IPS-NIHi11 (cell line): ENCODE results near the gene ARMC9.
"Not testable (repeated sequence)": the region's sequence is repeated elsewhere in the genome, so short reads cannot be mapped to it uniquely, and the experiment has no call there.

Experiments used
- DNase-seq: peaks from one replicate; pipeline ENCODE4 v3.0.0; 2012; ENCODE audit warnings: mixed read lengths, low spot score

Gene ARMC9

DNA sequence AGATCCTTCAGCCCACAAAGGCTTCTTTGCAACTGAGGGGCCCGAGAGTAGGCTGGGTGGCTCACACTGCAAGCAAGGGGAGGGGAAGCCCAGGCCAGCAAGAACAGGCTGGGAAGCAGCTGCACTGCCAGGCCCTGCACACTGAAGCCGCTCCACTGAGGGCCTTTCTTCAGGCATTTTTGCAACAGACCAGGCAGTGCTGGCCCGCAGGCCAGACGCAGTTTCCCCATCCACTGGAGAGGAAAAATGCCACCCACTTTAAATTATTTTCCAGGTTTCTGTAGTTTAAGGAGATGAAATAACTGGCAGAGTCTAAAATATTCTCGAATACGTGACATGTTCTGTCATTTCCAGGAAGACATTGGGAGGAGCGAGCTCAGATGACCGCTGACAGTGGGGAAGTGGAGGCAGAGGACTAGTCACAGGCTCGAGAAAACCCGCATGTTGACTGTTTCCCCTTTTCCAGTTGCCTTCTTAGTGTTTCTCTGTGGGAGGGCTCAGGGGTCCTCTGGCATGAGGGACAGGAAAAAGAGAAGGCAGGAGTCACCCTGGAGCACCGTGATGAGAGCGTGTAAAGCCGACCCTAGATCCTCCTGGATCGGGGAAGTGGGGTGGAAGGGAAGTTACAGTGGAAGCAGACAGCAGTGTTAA lies 143.8 kb downstream of the ARMC9 start:
- DNase-seq = no peak

DNA sequence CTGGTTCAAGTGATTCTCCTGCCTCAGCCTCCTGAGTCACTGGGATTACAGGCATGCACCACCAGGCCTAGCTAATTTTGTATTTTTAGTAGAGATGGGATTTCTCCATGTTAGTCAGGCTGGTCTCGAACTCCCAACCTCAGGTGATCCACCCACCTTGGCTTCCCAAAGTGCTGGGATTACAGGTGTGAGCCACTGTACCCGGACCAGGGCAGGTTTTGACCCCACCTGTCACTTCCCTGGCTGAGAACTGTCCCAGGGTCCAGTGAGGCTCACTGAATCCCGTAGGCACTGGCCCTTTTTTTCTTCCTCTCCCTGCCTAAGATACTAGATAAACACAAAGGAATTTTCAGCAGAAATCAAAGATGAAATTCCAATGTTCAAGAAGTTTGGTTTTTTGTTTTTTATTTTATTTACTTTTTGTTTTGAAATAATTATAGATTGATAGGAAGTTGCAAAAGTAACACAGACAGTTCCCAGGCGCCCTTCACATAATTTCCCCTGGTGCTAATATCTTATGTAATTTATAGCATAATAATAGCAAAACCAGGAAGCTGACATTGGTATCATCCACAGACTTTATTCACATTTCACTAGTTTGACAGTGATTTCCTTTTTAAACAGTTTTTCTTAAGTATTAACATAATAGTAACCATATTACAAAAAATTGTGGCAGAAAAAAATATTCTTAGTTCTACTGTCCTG lies 144.7 kb downstream of the ARMC9 start:
- no peak for DNase-seq

DNA sequence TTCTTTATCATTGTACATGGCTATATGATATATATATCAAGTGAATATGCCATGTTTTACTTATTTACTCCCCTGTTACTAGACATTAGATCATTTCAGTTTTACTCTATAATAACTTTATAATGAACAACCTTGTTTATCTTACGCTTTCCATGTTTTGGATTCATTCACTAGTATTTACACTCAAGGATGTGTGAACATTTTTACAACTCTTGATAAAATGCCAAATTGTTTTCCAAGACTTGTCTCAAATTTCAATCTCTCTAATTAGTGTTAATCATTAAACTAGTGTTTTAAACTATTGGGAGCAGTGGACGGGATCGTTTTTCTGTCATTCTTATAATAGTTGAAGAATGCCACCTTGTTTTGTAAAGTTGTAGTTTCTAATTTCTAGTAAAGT lies 145.6 kb downstream of the ARMC9 start:
- DNase-seq = no peak

DNA sequence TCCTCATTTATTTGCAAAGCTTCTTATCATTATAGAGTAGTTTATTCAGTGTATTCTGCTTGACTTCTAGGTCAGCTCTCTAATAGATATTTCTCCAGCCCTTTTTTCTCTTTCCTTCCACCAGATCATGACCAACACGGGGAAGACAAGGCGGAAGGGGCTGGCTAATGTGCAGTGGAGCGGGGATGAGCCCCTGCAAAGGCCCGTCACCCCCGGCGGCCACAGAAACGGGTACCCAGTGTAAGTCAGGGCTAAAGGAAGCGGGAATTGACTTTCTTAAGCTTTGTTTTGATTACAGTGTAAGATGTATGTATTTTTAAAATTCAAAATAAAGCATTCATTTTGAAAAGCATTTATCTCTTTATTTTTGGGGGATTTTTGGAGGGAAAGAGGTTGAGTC lies 146.4 kb downstream of the ARMC9 start:
- DNase-seq = no peak

DNA sequence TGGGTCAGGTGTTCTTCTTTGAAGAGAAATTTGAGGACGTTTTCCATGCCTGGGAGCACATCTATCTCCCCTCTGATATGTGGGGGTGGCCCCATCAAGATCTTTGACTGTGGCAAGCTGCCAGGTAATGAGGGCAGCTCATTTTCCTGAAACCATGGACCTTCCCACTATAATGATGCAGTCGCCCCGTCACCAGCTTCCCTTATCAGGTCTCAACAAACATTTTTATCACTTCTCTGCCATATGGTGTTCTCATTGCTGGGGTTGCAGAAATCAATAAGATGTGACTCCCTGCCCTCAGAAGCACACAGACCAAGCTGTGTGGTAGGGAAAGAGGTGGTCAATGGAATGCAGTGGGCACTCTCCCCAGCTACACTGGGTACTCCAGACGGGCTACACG lies 148.7 kb downstream of the ARMC9 start:
- no peak for DNase-seq

GRCh38 chr2:231347638-231348037 lies 149.2 kb downstream of the ARMC9 start:
- DNase-seq = no peak

GRCh38 chr2:231348173-231348572 lies 149.7 kb downstream of the ARMC9 start:
- no peak for DNase-seq

GRCh38 chr2:231348704-231349373 lies 150.4 kb downstream of the ARMC9 start:
- no peak for DNase-seq

DNA sequence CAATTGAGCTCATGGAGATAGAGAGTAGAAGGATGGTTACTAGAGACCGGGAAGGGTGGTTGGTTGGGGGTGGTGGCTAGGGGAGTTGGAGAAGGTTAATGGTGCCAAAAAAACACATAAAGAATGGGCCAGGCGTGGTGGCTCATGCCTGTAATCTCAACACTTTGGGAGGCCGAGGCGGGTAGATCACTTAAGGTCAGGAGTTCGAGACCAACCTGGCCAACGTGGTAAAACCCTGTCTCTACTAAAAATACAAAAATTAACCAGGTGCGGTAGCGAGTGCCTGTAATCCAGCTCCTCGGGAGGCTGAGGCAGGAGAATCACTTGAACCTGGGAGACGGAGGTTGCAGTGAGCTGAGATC lies 150.9 kb downstream of the ARMC9 start:
- DNase-seq = not testable (repeated sequence)

GRCh38 chr2:231351648-231352047 lies 153.2 kb downstream of the ARMC9 start:
- DNase-seq = no peak

- DNase-seq = no peak
These were observed 155.0 kb downstream of the ARMC9 start for GRCh38 chr2:231353469-231353868.

GRCh38 chr2:231355508-231356465 lies 157.4 kb downstream of the ARMC9 start:
- DNase-seq = no peak

- no peak for DNase-seq
These were observed 158.0 kb downstream of the ARMC9 start for GRCh38 chr2:231356466-231356844.

GRCh38 chr2:231357048-231357447 lies 158.6 kb downstream of the ARMC9 start:
- no peak for DNase-seq

- no peak for DNase-seq
These were observed 159.5 kb downstream of the ARMC9 start for GRCh38 chr2:231357931-231358330.

DNA sequence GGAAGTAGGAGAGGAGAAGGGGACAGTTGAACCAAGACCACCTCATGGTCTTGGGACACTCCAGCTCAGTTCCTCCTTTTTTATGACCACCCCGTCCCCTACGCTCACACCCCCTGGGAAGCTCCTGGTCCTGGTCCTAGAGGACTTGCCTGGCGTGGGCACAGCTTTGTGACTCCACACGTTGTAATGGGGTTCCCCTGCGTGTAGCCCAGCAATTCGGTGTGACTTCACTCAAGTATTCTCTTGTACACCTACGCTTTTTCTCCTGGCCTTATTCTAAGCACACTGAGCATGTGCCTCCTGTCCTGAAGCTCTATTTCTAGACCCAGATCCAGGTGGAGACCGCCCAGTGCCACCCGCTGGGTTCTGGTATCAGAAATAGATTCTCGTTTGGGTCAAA lies 161.0 kb downstream of the ARMC9 start:
- DNase-seq = no peak

- DNase-seq = no peak
These were observed 161.5 kb downstream of the ARMC9 start for GRCh38 chr2:231359948-231360347.

DNA sequence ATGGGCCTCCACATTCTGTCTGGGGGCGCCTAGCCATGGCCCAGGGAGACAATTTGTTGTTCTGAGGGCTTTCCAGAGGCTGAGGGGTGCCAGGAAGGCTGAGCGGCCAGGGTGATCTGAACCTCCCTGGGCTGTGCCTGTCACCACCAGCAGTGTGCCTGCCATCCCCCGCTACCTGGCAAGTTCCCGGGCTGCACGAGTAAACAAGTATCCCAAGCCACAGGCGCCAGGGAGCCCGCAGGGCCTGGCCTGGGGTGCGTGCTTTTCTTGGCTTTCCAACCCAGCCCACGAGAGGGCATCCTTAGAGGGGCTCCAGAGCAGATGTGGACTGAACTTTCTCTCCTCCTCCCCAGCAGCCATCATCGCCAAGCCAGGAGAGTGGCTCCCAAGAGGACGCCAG lies 162.0 kb downstream of the ARMC9 start:
- no peak for DNase-seq

GRCh38 chr2:231360881-231361371 lies 162.5 kb downstream of the ARMC9 start:
- DNase-seq = no peak

- no peak for DNase-seq
These were observed 163.5 kb downstream of the ARMC9 start for GRCh38 chr2:231361701-231362554.

DNA sequence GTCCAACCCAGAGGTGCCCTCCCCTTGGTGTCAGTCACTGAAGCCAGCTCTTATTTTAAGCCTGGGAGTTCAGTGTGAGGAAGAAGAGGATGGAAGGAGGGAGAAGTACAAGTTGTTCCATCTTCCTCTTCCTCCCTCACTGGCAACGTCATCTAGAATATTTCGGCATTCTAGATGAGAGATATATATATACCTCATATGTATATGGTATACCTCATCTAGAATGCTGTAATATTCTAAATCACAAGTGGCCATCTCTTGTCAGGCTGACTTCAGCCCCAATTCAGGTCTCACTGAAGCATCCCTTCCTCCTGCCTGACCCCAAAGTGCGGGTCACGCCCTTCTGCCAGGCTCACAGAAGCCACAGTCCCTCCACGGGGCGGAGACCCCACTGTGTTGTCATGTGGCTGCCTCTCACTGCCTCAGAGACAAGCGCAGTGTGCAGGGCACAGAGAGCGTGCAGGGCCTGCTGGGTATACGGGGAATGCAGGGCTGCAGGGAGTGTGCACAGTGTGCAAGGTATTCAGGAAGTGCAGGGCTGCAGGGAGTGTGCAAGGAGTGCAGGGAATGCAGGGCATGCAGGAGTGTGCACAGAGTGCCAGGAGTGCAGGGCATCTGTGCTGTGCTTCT lies 164.2 kb downstream of the ARMC9 start:
- no peak for DNase-seq
